ENCODE results near the gene GNAI1.

DNA sequence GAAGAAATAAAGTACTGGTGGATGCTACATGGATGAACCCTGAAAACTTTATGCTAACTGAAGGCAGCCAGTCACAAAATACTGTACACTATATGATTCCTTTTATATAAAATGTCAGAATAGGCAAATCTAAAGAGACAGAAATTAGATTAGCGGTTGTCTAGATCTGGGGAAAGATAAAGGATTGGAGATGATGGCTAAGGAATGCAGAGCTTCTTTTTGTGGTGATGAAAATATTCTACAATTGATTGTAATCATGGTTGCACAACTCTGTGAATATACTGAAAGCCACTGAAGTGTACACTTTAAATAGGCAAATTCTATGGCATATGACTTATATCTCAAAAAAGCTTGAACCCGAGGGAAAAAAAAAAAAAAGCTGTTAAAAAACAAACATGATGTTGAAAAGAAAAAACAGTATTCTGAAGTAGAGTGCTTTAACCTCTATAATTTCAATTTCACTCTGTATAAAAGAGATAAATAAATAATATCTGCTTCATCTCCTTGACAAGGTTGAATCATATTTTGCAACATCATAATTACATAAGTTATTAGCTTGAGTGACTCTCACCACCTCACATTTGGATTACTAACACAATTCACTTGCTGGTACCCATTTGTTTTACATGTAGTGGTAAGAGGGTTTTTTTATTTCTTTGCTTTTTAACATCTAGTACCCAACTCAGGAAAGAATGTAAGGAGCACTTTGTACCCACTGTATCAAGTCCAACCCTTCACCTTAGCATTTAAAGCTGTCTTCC is 2.8 kb upstream of the GNAI1 start:
- TF ChIP-seq, protein P1, sequence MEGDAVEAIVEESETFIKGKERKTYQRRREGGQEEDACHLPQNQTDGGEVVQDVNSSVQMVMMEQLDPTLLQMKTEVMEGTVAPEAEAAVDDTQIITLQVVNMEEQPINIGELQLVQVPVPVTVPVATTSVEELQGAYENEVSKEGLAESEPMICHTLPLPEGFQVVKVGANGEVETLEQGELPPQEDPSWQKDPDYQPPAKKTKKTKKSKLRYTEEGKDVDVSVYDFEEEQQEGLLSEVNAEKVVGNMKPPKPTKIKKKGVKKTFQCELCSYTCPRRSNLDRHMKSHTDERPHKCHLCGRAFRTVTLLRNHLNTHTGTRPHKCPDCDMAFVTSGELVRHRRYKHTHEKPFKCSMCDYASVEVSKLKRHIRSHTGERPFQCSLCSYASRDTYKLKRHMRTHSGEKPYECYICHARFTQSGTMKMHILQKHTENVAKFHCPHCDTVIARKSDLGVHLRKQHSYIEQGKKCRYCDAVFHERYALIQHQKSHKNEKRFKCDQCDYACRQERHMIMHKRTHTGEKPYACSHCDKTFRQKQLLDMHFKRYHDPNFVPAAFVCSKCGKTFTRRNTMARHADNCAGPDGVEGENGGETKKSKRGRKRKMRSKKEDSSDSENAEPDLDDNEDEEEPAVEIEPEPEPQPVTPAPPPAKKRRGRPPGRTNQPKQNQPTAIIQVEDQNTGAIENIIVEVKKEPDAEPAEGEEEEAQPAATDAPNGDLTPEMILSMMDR (IDR thresholded peaks at IDR 0.05): no peak
- TF ChIP-seq POLR2A (IDR thresholded peaks at IDR 0.05): no peak
